OCI-LY1 (cell line): Measurements from ENCODE around the gene CBFA2T2.
"Not testable (repeated sequence)": the region's sequence is repeated elsewhere in the genome, so short reads cannot be mapped to it uniquely, and the experiment has no call there.

Experiments used
- H2AFZ ChIP-seq: fragments of 200-600 bp; sonication (generic), shearing (Covaris generic); 2 replicates; pipeline ENCODE4 v1.6.0; 2014; ENCODE audit warnings: antibody characterized with exemption, mild to moderate bottlenecking, low read length
- H3F3A ChIP-seq: fragments of 200-600 bp; sonication (generic), shearing (Covaris generic); 2 replicates; pipeline ENCODE4 v1.6.0; 2014; ENCODE audit warnings: mild to moderate bottlenecking, antibody characterized with exemption, low read length, moderate library complexity; ENCODE audit not compliant: insufficient read depth
- H3K27ac ChIP-seq: fragments of 200-600 bp; sonication (generic); 2 replicates; pipeline ENCODE4 v1.5.1; 2014; ENCODE audit warnings: low read length, mixed run types, mild to moderate bottlenecking, low read depth; ENCODE audit not compliant: poor library complexity, severe bottlenecking
- H3K27me3 ChIP-seq: fragments of 200-600 bp; sonication (generic); 2 replicates; pipeline ENCODE4 v1.6.0; 2014; ENCODE audit warnings: antibody characterized with exemption, mild to moderate bottlenecking, low read length, moderate library complexity; ENCODE audit not compliant: insufficient read depth
- H3K36me3 ChIP-seq: fragments of 200-600 bp; sonication (generic); 2 replicates; pipeline ENCODE4 v1.6.1; 2014; ENCODE audit warnings: mild to moderate bottlenecking, antibody characterized with exemption, low read length, moderate library complexity, mixed read lengths; ENCODE audit not compliant: insufficient read depth
- H3K4me1 ChIP-seq: fragments of 200-600 bp; sonication (generic); 2 replicates; pipeline ENCODE4 v1.5.1; 2014; ENCODE audit warnings: mild to moderate bottlenecking, low read length, moderate library complexity; ENCODE audit not compliant: insufficient read depth, severe bottlenecking
- H3K4me2 ChIP-seq: fragments of 200-600 bp; sonication (generic), shearing (Covaris generic); 2 replicates; pipeline ENCODE4 v1.6.1; 2014; ENCODE audit warnings: low read length
- H3K4me3 ChIP-seq: fragments of 200-600 bp; sonication (generic); 2 replicates; pipeline ENCODE4 v1.5.1; 2014; ENCODE audit warnings: low read length, low read depth, mild to moderate bottlenecking, mixed read lengths; ENCODE audit not compliant: poor library complexity, severe bottlenecking
- H3K79me2 ChIP-seq: fragments of 200-600 bp; shearing (Covaris generic); 2 replicates; pipeline ENCODE4 v1.6.1; 2016; ENCODE audit warnings: mixed run types, low read length, mixed read lengths; ENCODE audit not compliant: insufficient read depth
- H3K9ac ChIP-seq: fragments of 200-600 bp; sonication (generic), shearing (Covaris generic); 2 replicates; pipeline ENCODE4 v1.6.1; 2014; ENCODE audit warnings: mild to moderate bottlenecking, low read length, mixed read lengths
- H3K9me2 ChIP-seq: fragments of 200-600 bp; sonication (generic), shearing (Covaris generic); 2 replicates; pipeline ENCODE4 v1.6.1; 2014; ENCODE audit warnings: low read depth, mild to moderate bottlenecking, low read length, mixed read lengths
- H3K9me3 ChIP-seq: fragments of 200-600 bp; shearing (Covaris generic); 2 replicates; pipeline ENCODE4 v1.6.1; 2014; ENCODE audit warnings: low read length, mixed read lengths
- H4K20me1 ChIP-seq: fragments of 200-600 bp; sonication (generic), shearing (Covaris generic); 2 replicates; pipeline ENCODE4 v1.6.0; 2016; ENCODE audit warnings: mild to moderate bottlenecking, low read length; ENCODE audit not compliant: insufficient read depth
- EZH2 ChIP-seq: fragments of 200-600 bp; sonication (generic), shearing (Covaris generic); IDR thresholded peaks from 2 replicates; pipeline ENCODE4 v1.8.0; 2017; ENCODE audit warnings: borderline replicate concordance, mixed run types, mild to moderate bottlenecking, antibody characterized with exemption, low read length, moderate library complexity, mixed read lengths
- TF ChIP-seq, protein P1 (sequence below): fragments of 200-600 bp; sonication (generic), shearing (Covaris generic); IDR thresholded peaks from 2 replicates; pipeline ENCODE4 v1.5.1; 2017; ENCODE audit warnings: mild to moderate bottlenecking, antibody characterized with exemption, low read length, moderate library complexity, mixed read lengths

The CBFA2T2 gene

GRCh38 chr20:33506576-33506975 lies 16.7 kb downstream of the CBFA2T2 start:
- Histone ChIP-seq H3K4me1 (peaks cover 32% of the 10 kb centered on the region), H3K27ac (no peak overlapping the region), H4K20me1 (no peaks in the 10 kb centered on the region), H3K9ac (no peak overlapping the region), H3K79me2 (peaks cover 11% of the 10 kb centered on the region), H3K36me3 (0 out of 2 replicates have a peak, but pooled peaks cover 9% of the 10 kb centered on the region), H2AFZ (no peak overlapping the region), H3K9me2 (no peaks in the 10 kb centered on the region), H3K4me2 (no peak overlapping the region), H3K27me3 (no peaks in the 10 kb centered on the region), H3K9me3 (no peaks in the 10 kb centered on the region; the same call in 1 of the 2 replicates), H3F3A (no peaks in the 10 kb centered on the region), H3K4me3 (no peak overlapping the region)
- TF ChIP-seq, protein P1, sequence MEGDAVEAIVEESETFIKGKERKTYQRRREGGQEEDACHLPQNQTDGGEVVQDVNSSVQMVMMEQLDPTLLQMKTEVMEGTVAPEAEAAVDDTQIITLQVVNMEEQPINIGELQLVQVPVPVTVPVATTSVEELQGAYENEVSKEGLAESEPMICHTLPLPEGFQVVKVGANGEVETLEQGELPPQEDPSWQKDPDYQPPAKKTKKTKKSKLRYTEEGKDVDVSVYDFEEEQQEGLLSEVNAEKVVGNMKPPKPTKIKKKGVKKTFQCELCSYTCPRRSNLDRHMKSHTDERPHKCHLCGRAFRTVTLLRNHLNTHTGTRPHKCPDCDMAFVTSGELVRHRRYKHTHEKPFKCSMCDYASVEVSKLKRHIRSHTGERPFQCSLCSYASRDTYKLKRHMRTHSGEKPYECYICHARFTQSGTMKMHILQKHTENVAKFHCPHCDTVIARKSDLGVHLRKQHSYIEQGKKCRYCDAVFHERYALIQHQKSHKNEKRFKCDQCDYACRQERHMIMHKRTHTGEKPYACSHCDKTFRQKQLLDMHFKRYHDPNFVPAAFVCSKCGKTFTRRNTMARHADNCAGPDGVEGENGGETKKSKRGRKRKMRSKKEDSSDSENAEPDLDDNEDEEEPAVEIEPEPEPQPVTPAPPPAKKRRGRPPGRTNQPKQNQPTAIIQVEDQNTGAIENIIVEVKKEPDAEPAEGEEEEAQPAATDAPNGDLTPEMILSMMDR: no peak
- TF ChIP-seq EZH2: no peak

GRCh38 chr20:33507461-33507860 lies 17.6 kb downstream of the CBFA2T2 start:
- Histone ChIP-seq H3K4me2 (no peak overlapping the region), H3K4me3 (no peak overlapping the region), H3K4me1 (peaks cover 32% of the 10 kb centered on the region), H3K9me2 (no peaks in the 10 kb centered on the region), H3K27me3 (no peaks in the 10 kb centered on the region), H3K9ac (no peak overlapping the region), H2AFZ (no peak overlapping the region), H3K79me2 (peaks cover 9% of the 10 kb centered on the region), H4K20me1 (no peaks in the 10 kb centered on the region), H3K36me3 (0 out of 2 replicates have a peak, but pooled peaks cover 9% of the 10 kb centered on the region), H3K9me3 (no peaks in the 10 kb centered on the region; the same call in 1 of the 2 replicates), H3K27ac (no peak overlapping the region), H3F3A (no peaks in the 10 kb centered on the region)
- no peak for TF ChIP-seq EZH2
- TF ChIP-seq, protein P1: no peak

DNA sequence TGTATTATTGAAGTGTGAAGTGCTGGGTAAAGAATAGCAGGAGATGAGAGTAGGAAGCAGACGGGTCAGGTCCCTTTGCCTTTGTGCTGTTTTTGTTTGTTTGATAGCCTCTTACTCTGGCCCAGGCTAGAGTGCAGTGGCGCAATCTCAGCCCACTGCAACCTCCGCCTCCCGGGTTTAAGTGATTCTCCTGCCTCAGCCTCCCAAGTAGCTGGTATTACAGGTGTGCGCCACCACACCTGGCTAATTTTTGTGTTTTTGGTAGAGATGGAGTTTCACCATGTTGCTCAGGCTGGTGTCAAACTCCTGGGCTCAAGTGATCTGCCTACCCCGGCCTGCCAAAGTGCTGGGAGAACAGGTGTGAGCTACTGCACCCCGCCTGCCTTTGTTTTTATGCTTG lies 18.1 kb downstream of the CBFA2T2 start:
- H3K4me3 ChIP-seq, H3K9me2 ChIP-seq, H3K9me3 ChIP-seq, H3K4me2 ChIP-seq, H3K9ac ChIP-seq, H3K27ac ChIP-seq, H3F3A ChIP-seq, H4K20me1 ChIP-seq, H3K36me3 ChIP-seq, H3K27me3 ChIP-seq, H2AFZ ChIP-seq: not testable (repeated sequence)
- Histone ChIP-seq H3K4me1 (peaks cover 32% of the 10 kb centered on the region), H3K79me2 (peaks cover 10% of the 10 kb centered on the region)

DNA sequence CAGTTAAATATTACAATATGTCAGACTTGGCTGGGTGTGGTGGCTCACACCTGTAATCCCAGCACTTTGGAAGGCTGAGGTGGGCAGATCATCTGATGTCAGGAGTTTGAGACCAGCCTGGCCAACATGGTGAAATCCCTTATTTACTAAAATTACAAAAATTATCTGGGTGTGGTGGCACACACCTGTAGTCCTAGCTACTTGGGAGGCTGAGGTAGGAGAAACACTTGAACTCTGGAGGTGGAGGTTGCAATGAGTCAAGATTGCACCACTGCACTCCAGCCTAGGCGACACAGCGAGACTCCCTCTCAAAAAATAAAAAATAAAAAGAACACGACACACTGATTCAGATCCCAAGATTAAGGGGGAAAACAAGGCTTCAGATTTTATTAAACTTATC lies 19.2 kb downstream of the CBFA2T2 start:
- not testable (repeated sequence) for H3F3A ChIP-seq, H4K20me1 ChIP-seq, H3K9me3 ChIP-seq, H3K36me3 ChIP-seq, H2AFZ ChIP-seq, H3K27me3 ChIP-seq, H3K4me3 ChIP-seq, H3K9ac ChIP-seq, H3K4me2 ChIP-seq, H3K27ac ChIP-seq, H3K9me2 ChIP-seq
- H3K4me1 ChIP-seq: peaks cover 26% of the 10 kb centered on the region
- peaks cover 10% of the 10 kb centered on the region for H3K79me2 ChIP-seq

GRCh38 chr20:33511876-33512275 lies 22.0 kb downstream of the CBFA2T2 start:
- H3K4me3 ChIP-seq, H4K20me1 ChIP-seq, H3K36me3 ChIP-seq, H3K27me3 ChIP-seq, H3K27ac ChIP-seq, H3K4me2 ChIP-seq, H3K9ac ChIP-seq, H3K9me3 ChIP-seq, H2AFZ ChIP-seq, H3F3A ChIP-seq, H3K9me2 ChIP-seq: not testable (repeated sequence)
- peaks cover 14% of the 10 kb centered on the region for H3K4me1 ChIP-seq
- H3K79me2 ChIP-seq: peaks cover 10% of the 10 kb centered on the region
